GM12801 (cell line): ENCODE results near the gene SAFB.

Experiments used
- CTCF ChIP-seq: IDR thresholded peaks from one replicate; pipeline ENCODE4 v1.5.1; 2011; ENCODE audit warnings: control low read depth; ENCODE audit not compliant: insufficient read length; ENCODE audit errors: extremely low read depth

Gene SAFB

GRCh38 chr19:5612891-5613865, 9.7 kb upstream of the SAFB start:
- no peak for TF ChIP-seq CTCF

GRCh38 chr19:5615756-5616327, 7.0 kb upstream of the SAFB start:
- no peak for TF ChIP-seq CTCF

GRCh38 chr19:5617080-5617479, 5.8 kb upstream of the SAFB start:
- TF ChIP-seq CTCF, result no peak

GRCh38 chr19:5618591-5618990, 4.3 kb upstream of the SAFB start:
- no peak for TF ChIP-seq CTCF

GRCh38 chr19:5619946-5620345, 2.9 kb upstream of the SAFB start:
- TF ChIP-seq CTCF, result no peak

- no peak for TF ChIP-seq CTCF
Measured at GRCh38 chr19:5621311-5621944, 1.5 kb upstream of the SAFB start.

GRCh38 chr19:5621945-5622464, 878 bp upstream of the SAFB start:
- no peak for TF ChIP-seq CTCF
